ENCODE data around the gene AMOT. TPM values are rescaled to one million over a fixed set of nuclear protein-coding genes. Genes with fewer than 3 reads are reported as not detected.
A peak's percentile ranks its signal among the peaks of the same experiment; 100 is the strongest.

Gene AMOT
- polyA plus RNA-seq, 1 of the 3 experiments (the other 2 are of a cell fraction) = 3.4 TPM

- H3K4me3 ChIP-seq (ENCODE audit: low read depth in 2 of 2, low read length in 1 of 2) = no peak overlapping the region
- H3K9ac ChIP-seq = no peak overlapping the region
- no peaks in the 10 kb centered on the region for H3K9me3 ChIP-seq
- 16% methylated on average over 1 of the region's 1 CpG for WGBS (ENCODE audit: low lambda C conversion rate)
- CTCF ChIA-PET = no interaction called here
- peaks cover 5% of the 10 kb centered on the region; the same call in 1 of the 2 replicates for H4K20me1 ChIP-seq (ENCODE audit: insufficient read depth)
- peaks cover 9% of the 10 kb centered on the region for H3F3A ChIP-seq (replicated peaks; ENCODE audit: insufficient read depth)
- no peak overlapping the region for H2AFZ ChIP-seq (ENCODE audit: low read depth)
- peaks cover 0 to 9% of the 10 kb centered on the region in 2 experiments; a peak in 2 of 4 replicates for H3K4me1 ChIP-seq (ENCODE audit: control insufficient read depth in 1 of 2, insufficient read depth in 2 of 2, low read depth in 1 of 2, low read length in 1 of 2)
- no peaks in the 10 kb centered on the region for H3K36me3 ChIP-seq (replicated peaks in 1 of 2; ENCODE audit: control insufficient read depth in 1 of 2, insufficient read depth in 2 of 2, low read length in 1 of 2)
- no peaks in the 10 kb centered on the region for H3K27me3 ChIP-seq (ENCODE audit: insufficient read depth)
- H3K27ac ChIP-seq (ENCODE audit: low read depth in 2 of 2, low read length in 1 of 2) = peak overlapping the region; percentile 78 to 81; a peak in 3 of 4 replicates
- H3K4me2 ChIP-seq = no peak overlapping the region
- H3K79me2 ChIP-seq (ENCODE audit: insufficient read depth) = no peaks in the 10 kb centered on the region; the same call in 1 of the 2 replicates
- no peak for TF ChIP-seq JUND (IDR thresholded peaks at IDR 0.05)
- no peak for TF ChIP-seq EP300 (IDR thresholded peaks at IDR 0.05; ENCODE audit: borderline replicate concordance in 1 of 2, low read depth in 1 of 2, low read length in 1 of 2)
- no peaks in the 10 kb centered on the region for H3K9me2 ChIP-seq
- DNase-seq = no peak
- POLR2A ChIA-PET = no interaction called here
These were observed 5.6 kb downstream of the AMOT start for GRCh38 chrX:112835019-112835418.

GRCh38 chrX:112834031-112834845 lies 6.4 kb downstream of the AMOT start:
- Histone ChIP-seq H3K9ac (no peak overlapping the region), H3K4me3 (ENCODE audit: low read depth in 2 of 2, low read length in 1 of 2) (no peak overlapping the region), H3K79me2 (ENCODE audit: insufficient read depth) (no peaks in the 10 kb centered on the region; the same call in 1 of the 2 replicates), H3K27me3 (ENCODE audit: insufficient read depth) (no peaks in the 10 kb centered on the region), H3K4me1 (ENCODE audit: control insufficient read depth in 1 of 2, insufficient read depth in 2 of 2, low read depth in 1 of 2, low read length in 1 of 2) (peaks cover 0 to 9% of the 10 kb centered on the region in 2 experiments; a peak in 2 of 4 replicates), H2AFZ (ENCODE audit: low read depth) (no peak overlapping the region), H3K9me2 (no peaks in the 10 kb centered on the region), H3K27ac (ENCODE audit: low read depth in 2 of 2, low read length in 1 of 2) (peak overlapping the region; percentile 78 to 81), H4K20me1 (ENCODE audit: insufficient read depth) (peaks cover 5% of the 10 kb centered on the region; the same call in 1 of the 2 replicates), H3K4me2 (peak overlapping the region; percentile 37; the same call in 1 of the 2 replicates), H3K36me3 (replicated peaks in 1 of 2; ENCODE audit: control insufficient read depth in 1 of 2, insufficient read depth in 2 of 2, low read length in 1 of 2) (no peaks in the 10 kb centered on the region), H3F3A (replicated peaks; ENCODE audit: insufficient read depth) (peaks cover 9% of the 10 kb centered on the region), H3K9me3 (no peaks in the 10 kb centered on the region)
- DNase-seq = peak; percentile 24
- ChIA-PET POLR2A (no interaction called here), CTCF (no interaction called here)
- WGBS (ENCODE audit: low lambda C conversion rate) = under 1% methylated on average over 8 of the region's 8 CpGs
- TF ChIP-seq ELF1 (IDR thresholded peaks at IDR 0.05) (no peak), FOXJ3 (CRISPR knock-in tag; IDR thresholded peaks at IDR 0.05) (no peak), NRF1 (IDR thresholded peaks at IDR 0.05; ENCODE audit: low read depth, low read length) (no peak), CTCF (IDR thresholded peaks at IDR 0.05) (no peak), TAF1 (IDR thresholded peaks at IDR 0.05; ENCODE audit: borderline replicate concordance, low read depth, low read length) (no peak), PBX3 (IDR thresholded peaks at IDR 0.05) (peak; percentile 94), ZBTB33 (IDR thresholded peaks at IDR 0.05; ENCODE audit: borderline replicate concordance, low read depth) (peak; percentile 68; the same call in 1 of the 2 replicates), IRF3 (IDR thresholded peaks at IDR 0.05; ENCODE audit: low read depth, low read length) (no peak), JUND (IDR thresholded peaks at IDR 0.05) (peak; percentile 65), RFX5 (IDR thresholded peaks at IDR 0.05; ENCODE audit: low read length) (no peak), FOSL2 (IDR thresholded peaks at IDR 0.05; ENCODE audit: borderline replicate concordance, low read depth) (peak; percentile 53; the same call in 1 of the 2 replicates), GABPA (IDR thresholded peaks at IDR 0.05; ENCODE audit: low read depth) (no peak), RAD21 (IDR thresholded peaks at IDR 0.05; ENCODE audit: low read length) (no peak), EZH2phosphoT487 (IDR thresholded peaks at IDR 0.05; ENCODE audit: borderline replicate concordance, low read depth) (no peak), FOXM1 (IDR thresholded peaks at IDR 0.05; ENCODE audit: low read depth) (peak; percentile 74; the same call in 1 of the 2 replicates), SIN3A (IDR thresholded peaks at IDR 0.05; ENCODE audit: borderline replicate concordance, low read depth, low read length) (peak; percentile 70; the same call in 1 of the 2 replicates), NFIC (IDR thresholded peaks at IDR 0.05; ENCODE audit: borderline replicate concordance) (peak; percentile 69), MAX (IDR thresholded peaks at IDR 0.05; ENCODE audit: low read depth) (no peak; the same call in 1 of the 2 replicates), RCOR1 (IDR thresholded peaks at IDR 0.05; ENCODE audit: low read length) (peak; percentile 75), MEF2A (IDR thresholded peaks at IDR 0.05; ENCODE audit: borderline replicate concordance, low read depth) (no peak)
